HL-60/S4 treated with phorbol 12-myristate 13-acetate at 8.2 ng/mL for 4 days and 3 days (cell line): ENCODE data around the gene FOXK2.

Experiments
- in situ Hi-C: fragments of 300-500 bp; cut with MboI; formaldehyde crosslinking; loops from 2 replicates; pipeline ENCODE4 v1.15.0; 2022; ENCODE audit warnings: low sequenced_read_pairs

FOXK2 gene

DNA sequence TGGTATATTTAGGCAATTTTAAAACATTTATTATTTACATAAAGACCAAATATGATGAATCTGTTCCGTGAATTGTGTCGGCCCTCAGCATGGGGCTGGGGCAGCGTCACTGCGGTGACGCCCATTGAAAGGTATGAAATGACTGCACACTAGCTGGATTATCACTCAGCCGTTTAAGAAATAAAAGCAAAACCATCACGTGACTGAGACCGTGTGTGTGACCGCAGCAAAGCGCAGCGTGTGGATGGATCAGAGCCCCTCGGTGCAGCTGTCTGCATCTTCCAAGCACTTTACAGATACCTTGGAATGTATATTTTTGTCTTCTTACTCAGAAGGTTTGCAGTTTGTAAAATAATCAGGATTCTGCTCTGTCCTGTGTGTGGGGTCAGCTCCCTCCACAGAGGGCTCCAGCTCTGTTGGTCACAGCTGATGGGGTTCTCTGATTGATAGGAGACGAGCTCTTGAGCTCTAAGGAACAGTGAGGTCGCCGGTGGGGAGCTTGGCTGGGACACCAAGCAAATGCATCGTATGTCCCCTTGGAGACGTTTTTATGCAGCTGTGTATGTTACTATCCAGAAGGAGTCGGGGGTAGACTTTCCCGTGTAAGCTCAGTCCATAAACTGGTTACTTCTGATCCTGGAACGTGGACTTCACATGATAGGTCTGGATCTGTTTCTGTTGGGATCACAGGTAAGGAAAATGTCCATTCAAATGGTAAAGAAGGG lies 83.6 kb downstream of the FOXK2 start:
- in situ Hi-C loops: no loop called here

- in situ Hi-C loops: no loop called here
Observed at GRCh38 chr17:82603981-82604448, 84.5 kb downstream of the FOXK2 start.

DNA sequence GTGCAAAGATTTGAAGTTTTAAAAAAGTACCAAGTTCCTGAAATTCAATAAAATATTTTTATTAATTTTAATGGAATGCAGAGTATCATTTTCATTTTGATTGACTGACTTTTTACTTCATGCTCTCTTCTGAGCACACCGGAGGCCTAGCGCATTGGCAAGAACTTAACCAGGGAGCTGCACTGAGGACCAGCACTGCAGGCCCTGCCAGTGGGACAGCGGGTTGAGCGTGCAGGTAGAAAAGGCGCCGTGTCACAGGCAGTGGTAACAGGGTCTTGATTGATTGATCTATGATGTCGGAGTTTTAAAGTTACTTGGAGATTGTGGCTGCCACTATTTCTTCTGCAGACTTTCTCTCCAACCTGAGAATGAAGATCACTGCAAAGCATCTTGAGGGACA lies 85.0 kb downstream of the FOXK2 start:
- in situ Hi-C loops: no loop called here

DNA sequence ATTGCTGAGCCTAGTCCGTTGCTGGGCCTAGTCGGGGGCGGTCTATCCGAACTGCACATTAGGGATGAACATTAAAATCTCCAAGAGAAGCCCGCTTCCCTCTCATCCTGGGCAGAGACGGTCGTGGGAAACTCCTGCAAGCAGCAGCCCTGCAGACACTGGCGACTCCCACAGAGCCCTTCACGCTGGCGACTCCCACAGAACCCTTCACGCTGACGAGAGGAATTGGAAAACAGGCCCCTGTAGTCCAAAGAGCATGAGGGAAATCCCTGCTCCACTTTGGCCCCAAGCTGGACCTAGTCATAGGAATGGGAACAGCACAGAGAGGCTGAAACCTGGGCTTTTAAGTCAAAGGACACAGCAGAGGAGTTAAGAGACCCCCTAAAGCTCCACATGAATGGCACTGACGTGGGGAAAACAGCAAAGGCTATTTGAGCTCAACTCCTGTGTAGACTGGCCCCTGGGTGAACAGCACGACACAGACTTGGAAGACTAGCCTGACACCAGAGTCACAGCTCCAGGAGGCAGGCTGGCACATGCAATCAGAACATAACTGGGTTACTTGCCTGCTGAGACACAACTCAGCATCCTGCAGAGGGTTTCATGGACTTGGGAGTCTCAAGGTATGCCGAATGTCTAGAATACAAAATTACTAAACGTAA lies 86.5 kb downstream of the FOXK2 start:
- in situ Hi-C loops: no loop called here

DNA sequence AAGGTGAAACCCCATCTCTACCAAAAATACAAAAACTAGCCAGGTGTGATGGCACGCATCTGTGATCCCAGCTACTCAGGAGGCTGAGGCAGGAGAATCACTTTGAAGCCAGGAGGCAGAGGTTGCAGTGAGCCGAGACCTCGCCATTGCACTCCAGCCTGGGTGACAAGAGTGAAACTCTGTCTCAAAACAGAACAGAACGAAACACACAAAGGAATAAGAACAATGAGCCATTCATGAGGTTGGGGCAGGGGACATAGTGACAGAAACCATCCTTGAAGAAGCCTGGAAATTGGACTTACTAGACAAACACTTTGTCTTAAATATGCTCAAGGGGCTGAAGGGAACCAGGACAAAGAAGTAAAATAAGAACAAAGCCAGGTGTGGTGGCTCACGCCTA lies 89.3 kb downstream of the FOXK2 start:
- in situ Hi-C loops: no loop called here

- in situ Hi-C loops: no loop called here
Observed at GRCh38 chr17:82609655-82610054, 90.1 kb downstream of the FOXK2 start.

GRCh38 chr17:82611140-82612058 lies 91.9 kb downstream of the FOXK2 start:
- in situ Hi-C loops: no loop called here

- in situ Hi-C loops: no loop called here
Observed at GRCh38 chr17:82613283-82614094, 94.0 kb downstream of the FOXK2 start.

DNA sequence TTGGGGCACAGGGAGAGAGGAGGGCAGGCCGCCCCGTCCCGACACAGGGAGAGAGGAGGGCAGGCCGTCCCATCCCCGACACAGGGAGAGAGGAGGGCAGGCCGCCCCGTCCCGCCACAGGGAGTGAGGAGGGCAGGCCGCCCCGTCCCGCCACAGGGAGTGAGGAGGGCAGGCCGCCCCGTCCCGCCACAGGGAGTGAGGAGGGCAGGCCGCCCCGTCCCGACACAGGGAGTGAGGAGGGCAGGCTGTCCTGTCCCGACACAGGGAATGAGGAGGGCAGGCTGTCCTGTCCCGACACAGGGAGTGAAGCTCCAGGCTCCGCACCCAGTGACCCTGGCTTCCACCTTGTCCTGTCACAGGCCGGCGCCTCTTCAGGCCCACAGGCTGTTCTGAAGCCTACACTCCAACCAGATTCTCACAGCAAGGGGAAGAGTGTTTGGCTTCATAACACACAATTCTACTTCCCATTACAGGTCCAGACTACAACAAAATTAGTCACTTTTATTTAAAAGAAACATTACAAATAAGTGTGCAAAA lies 94.6 kb downstream of the FOXK2 start:
- in situ Hi-C loops: no loop called here

GRCh38 chr17:82615084-82616020 lies 95.8 kb downstream of the FOXK2 start:
- in situ Hi-C loops: no loop called here

- in situ Hi-C loops: no loop called here
Observed at GRCh38 chr17:82616021-82616711, 96.6 kb downstream of the FOXK2 start.

DNA sequence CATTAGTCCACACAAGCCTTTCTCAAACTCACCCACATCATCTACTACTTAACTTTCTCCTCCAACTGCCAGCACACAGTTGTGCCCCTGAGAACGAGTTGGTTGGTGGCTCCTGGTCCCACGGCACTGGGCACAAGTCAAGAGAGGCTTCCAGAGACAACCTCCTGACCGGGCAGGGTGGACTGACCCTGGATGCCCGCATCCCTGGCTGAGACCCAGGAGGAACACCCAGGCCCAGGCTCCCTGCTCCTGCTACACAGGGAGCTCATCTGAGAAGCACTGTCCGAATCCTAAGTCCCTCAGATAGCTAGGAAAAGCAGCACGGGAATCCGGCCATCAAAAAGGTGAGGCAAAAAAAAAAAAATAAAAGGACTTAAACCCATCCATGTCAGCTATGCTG lies 99.7 kb downstream of the FOXK2 start:
- in situ Hi-C loops: no loop called here

- in situ Hi-C loops: no loop called here
Observed at GRCh38 chr17:82619641-82620040, 100.1 kb downstream of the FOXK2 start.

GRCh38 chr17:82623707-82624106 lies 104.2 kb downstream of the FOXK2 start:
- in situ Hi-C loops: no loop called here

- in situ Hi-C loops: no loop called here
Observed at GRCh38 chr17:82627405-82627804, 107.9 kb downstream of the FOXK2 start.

DNA sequence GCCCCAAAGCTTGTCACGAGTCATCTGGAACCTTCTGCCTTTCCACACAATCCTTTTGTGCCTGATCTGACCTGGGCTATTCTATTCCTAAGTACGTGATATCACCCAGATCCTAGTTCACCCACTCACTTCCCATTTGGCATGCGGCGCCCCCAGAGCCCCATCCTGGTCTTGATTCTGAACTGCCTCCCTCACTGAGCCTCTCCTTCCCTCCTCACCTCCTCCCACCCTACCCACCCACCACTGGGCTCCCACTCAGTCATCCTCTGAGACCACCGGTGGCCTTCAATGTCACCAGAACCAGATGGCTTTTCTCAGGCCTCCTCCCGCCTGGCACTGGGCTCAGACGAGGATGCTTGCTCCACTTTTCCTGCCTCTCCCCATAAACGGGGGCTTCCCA lies 110.2 kb downstream of the FOXK2 start:
- in situ Hi-C loops: no loop called here

DNA sequence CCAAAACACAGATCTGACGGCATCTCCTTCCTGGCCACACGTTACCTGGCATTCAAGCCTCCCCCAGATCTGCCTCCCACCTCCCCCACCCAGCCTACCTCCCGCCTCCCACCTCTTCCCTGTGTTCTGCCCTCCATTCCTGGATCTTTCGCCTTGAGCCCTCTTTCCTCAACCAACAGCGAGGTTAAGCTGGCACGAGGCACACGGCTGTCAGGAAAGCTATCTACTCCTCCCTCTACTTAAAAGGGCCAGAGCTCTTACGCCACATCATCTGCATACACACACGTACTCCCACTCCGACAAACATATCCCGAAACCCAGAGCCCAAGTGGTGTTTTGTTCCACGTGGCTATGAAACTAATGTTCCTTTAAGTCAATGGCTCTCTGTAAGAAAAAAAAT lies 110.7 kb downstream of the FOXK2 start:
- in situ Hi-C loops: no loop called here

DNA sequence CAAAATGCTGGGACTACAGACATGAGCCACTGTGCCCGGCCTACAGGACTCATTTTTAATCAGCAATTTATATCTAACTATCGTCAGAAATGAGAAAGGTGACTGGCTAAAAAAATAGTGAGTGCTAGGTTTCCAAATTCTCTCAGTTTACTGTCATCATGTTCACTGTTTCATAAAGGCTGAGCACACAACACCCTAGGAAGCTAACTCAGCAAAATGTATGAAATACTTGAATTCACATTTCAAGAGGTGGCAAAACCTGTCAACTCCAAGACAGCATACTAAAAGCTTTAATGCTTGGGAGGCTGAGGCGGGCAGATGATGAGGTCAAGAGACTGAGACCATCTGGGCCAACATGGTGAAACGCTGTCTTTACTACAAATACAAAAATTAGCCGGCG lies 112.0 kb downstream of the FOXK2 start:
- in situ Hi-C loops: no loop called here

DNA sequence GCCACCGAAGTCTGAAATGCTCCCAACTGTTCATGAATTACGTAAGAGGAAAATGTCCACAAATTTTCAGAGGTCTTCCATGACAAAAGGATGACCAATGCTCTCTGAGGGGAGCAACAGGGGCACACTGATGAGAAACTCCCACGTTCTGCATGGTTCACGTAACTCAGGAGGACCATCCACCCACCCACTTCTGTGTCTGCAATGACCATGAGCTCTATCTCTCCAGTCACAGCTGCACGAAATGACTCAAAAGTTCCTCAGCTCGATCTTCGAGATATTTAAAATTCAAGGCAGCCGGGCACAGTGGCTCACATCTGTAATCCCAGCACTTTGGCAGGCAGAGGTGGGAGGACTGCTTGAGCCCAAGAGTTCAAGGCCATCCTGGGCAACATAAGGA lies 112.9 kb downstream of the FOXK2 start:
- in situ Hi-C loops: no loop called here
